GM23338 (cell line): ENCODE measurements around the gene KRTAP4-8. TPM values are rescaled to one million over a fixed set of nuclear protein-coding genes. Genes with fewer than 3 reads are reported as not detected.

Experiments
- ATAC-seq: fragments of 200-7000 bp; cut with Tn5 transposase; 3 replicates; pipeline ENCODE4 v1.9.1; 2020
- DNase-seq: peaks from one replicate; pipeline ENCODE4 v3.0.0-alpha.2; 2015; ENCODE audit warnings: low spot score
- H2AFZ ChIP-seq: fragments of 200-600 bp; sonication (generic); 2 replicates; pipeline ENCODE4 v1.8.0; 2016; ENCODE audit warnings: antibody characterized with exemption, mild to moderate bottlenecking, moderate library complexity
- H3F3A ChIP-seq: fragments of 200-600 bp; sonication (generic); replicated peaks from 2 replicates; pipeline ENCODE4 v1.8.0; 2017; ENCODE audit warnings: antibody characterized with exemption, mixed run types, low read depth
- H3K27ac ChIP-seq: fragments of 200-600 bp; sonication (generic); 2 replicates; pipeline ENCODE4 v1.6.1; 2016; ENCODE audit warnings: low read depth
- H3K27me3 ChIP-seq: fragments of 200-600 bp; sonication (generic); 2 replicates; pipeline ENCODE4 v1.8.0; 2016; ENCODE audit warnings: mild to moderate bottlenecking, mixed run types, moderate library complexity; ENCODE audit not compliant: insufficient read depth
- H3K36me3 ChIP-seq: fragments of 200-600 bp; sonication (generic); 2 replicates; pipeline ENCODE4 v1.8.0; 2016; ENCODE audit warnings: mild to moderate bottlenecking; ENCODE audit not compliant: insufficient read depth
- H3K4me1 ChIP-seq: fragments of 200-600 bp; sonication (generic); 2 replicates; pipeline ENCODE4 v1.8.0; 2016; ENCODE audit warnings: mild to moderate bottlenecking, moderate library complexity; ENCODE audit not compliant: insufficient read depth
- H3K4me2 ChIP-seq: fragments of 200-600 bp; sonication (generic); 2 replicates; pipeline ENCODE4 v1.7.1; 2017; ENCODE audit warnings: mixed run types
- H3K4me3 ChIP-seq: fragments of 200-600 bp; sonication (generic); 2 replicates; pipeline ENCODE4 v1.6.1; 2016; ENCODE audit warnings: mixed run types
- H3K79me2 ChIP-seq: fragments of 200-600 bp; sonication (generic); replicated peaks from 2 replicates; pipeline ENCODE4 v1.8.0; 2017; ENCODE audit warnings: mild to moderate bottlenecking; ENCODE audit not compliant: insufficient read depth
- H3K9me2 ChIP-seq: fragments of 200-600 bp; sonication (generic); 2 replicates; pipeline ENCODE4 v1.8.0; 2017; ENCODE audit not compliant: insufficient read depth
- H4K20me1 ChIP-seq: fragments of 200-600 bp; sonication (generic); replicated peaks from 2 replicates; pipeline ENCODE4 v1.8.0; 2017; ENCODE audit warnings: mild to moderate bottlenecking; ENCODE audit not compliant: insufficient read depth
- H3K27ac Mint-ChIP-seq: 2 replicates; pipeline ENCODE4 v1.8.0; 2020; ENCODE audit warnings: inconsistent platforms, mild to moderate bottlenecking, moderate library complexity, mixed read lengths
- H3K27me3 Mint-ChIP-seq: 3 replicates; pipeline ENCODE4 v1.8.0; 2022; ENCODE audit warnings: low read depth, mild to moderate bottlenecking, moderate library complexity, mixed read lengths, inconsistent platforms; ENCODE audit not compliant: insufficient read depth, poor library complexity
- H3K36me3 Mint-ChIP-seq: 3 replicates; pipeline ENCODE4 v1.8.0; 2021; ENCODE audit warnings: low read depth, mild to moderate bottlenecking, inconsistent platforms, moderate library complexity, mixed read lengths
- H3K4me1 Mint-ChIP-seq: 3 replicates; pipeline ENCODE4 v1.8.0; 2020; ENCODE audit warnings: mild to moderate bottlenecking, inconsistent platforms, mixed read lengths
- H3K4me3 Mint-ChIP-seq: 3 replicates; pipeline ENCODE4 v1.8.0; 2021; ENCODE audit warnings: moderate library complexity, mild to moderate bottlenecking, inconsistent platforms, mixed read lengths
- H3K9me3 Mint-ChIP-seq: 3 replicates; pipeline ENCODE4 v1.8.0; 2020; ENCODE audit warnings: moderate library complexity, mild to moderate bottlenecking, inconsistent platforms, mixed read lengths
- CREB1 ChIP-seq: fragments of 250-450 bp; sonication (Bioruptor Pico); IDR thresholded peaks from 2 replicates; pipeline ENCODE4 v1.5.0; 2020; ENCODE audit warnings: low read depth, mild to moderate bottlenecking, moderate library complexity
- ETS1 ChIP-seq: IDR thresholded peaks from 2 replicates; pipeline ENCODE4 v1.6.1; 2016; ENCODE audit warnings: antibody characterized with exemption
- EZH2phosphoT487 ChIP-seq: fragments of 200-600 bp; sonication (generic); IDR thresholded peaks from one replicate; pipeline ENCODE4 v1.8.1; 2018; ENCODE audit warnings: antibody characterized with exemption; ENCODE audit not compliant: unreplicated experiment
- JUNB ChIP-seq: IDR thresholded peaks from one replicate; pipeline ENCODE4 v1.6.1; 2016; ENCODE audit warnings: antibody characterized with exemption; ENCODE audit not compliant: unreplicated experiment
- NANOG ChIP-seq: IDR thresholded peaks from 2 replicates; pipeline ENCODE4 v1.6.1; 2016; ENCODE audit warnings: antibody characterized with exemption, borderline replicate concordance
- POLR2AphosphoS5 ChIP-seq: IDR thresholded peaks from 2 replicates; pipeline ENCODE4 v1.6.1; 2016; ENCODE audit warnings: antibody characterized with exemption, low read depth
- REST ChIP-seq: IDR thresholded peaks from one replicate; pipeline ENCODE4 v1.6.1; 2018; ENCODE audit warnings: antibody characterized with exemption; ENCODE audit not compliant: unreplicated experiment
- STAT1 ChIP-seq: IDR thresholded peaks from one replicate; pipeline ENCODE4 v1.6.1; 2016; ENCODE audit warnings: antibody characterized with exemption; ENCODE audit not compliant: unreplicated experiment
- ZNF114 ChIP-seq: fragments of 250-450 bp; sonication (Bioruptor Pico); IDR thresholded peaks from 2 replicates; pipeline ENCODE4 v1.5.0; 2020; ENCODE audit warnings: mild to moderate bottlenecking, moderate library complexity
- ZNF331 ChIP-seq: fragments of 250-450 bp; sonication (Bioruptor Pico); IDR thresholded peaks from 2 replicates; pipeline ENCODE4 v1.5.0; 2020; ENCODE audit warnings: low read depth, mild to moderate bottlenecking, moderate library complexity
- ZNF462 ChIP-seq: fragments of 250-450 bp; sonication (Bioruptor Pico); IDR thresholded peaks from 2 replicates; pipeline ENCODE4 v1.5.0; 2020; ENCODE audit warnings: mild to moderate bottlenecking, moderate library complexity
- polyA plus RNA-seq: library from polyadenylated mRNA; unstranded; fragments of >200 nt; fragmentation: Nextera tagmentation; extraction: Ambion mirVana; gene quantifications from 2 replicates; pipeline ENCODE4 v1.2.1, GENCODE V29; 2016
- total RNA-seq: library from RNA; depleted of rRNA; stranded (reverse); fragments of >200 nt; shearing (Covaris generic); gene quantifications from 2 replicates; pipeline ENCODE4 v1.2.3, GENCODE V29; 2014

KRTAP4-8 gene
- total and polyA plus RNA-seq, 2 experiments from 2014 or later = not detected

- no peaks in the 10 kb centered on the region for H3K36me3 ChIP-seq
- Mint-ChIP-seq H3K4me1 (peaks cover 4% of the 10 kb centered on the region), H3K4me3 (no peak overlapping the region), H3K27ac (no peak overlapping the region), H3K36me3 (no peaks in the 10 kb centered on the region), H3K27me3 (no peaks in the 10 kb centered on the region), H3K9me3 (no peaks in the 10 kb centered on the region)
- no peak overlapping the region for H2AFZ ChIP-seq
- no peaks in the 10 kb centered on the region for H3F3A ChIP-seq
- H3K4me1 ChIP-seq = 0 out of 2 replicates have a peak, but pooled peaks cover 6% of the 10 kb centered on the region
- H3K27me3 ChIP-seq = no peaks in the 10 kb centered on the region
- no peaks in the 10 kb centered on the region; the same call in none of the 2 replicates for H3K9me2 ChIP-seq
- no peak for TF ChIP-seq POLR2AphosphoS5
- TF ChIP-seq REST = no peak
- TF ChIP-seq EZH2phosphoT487 = no peak
- no peak for TF ChIP-seq CREB1 (CRISPR knock-in tag)
- TF ChIP-seq JUNB = no peak
- TF ChIP-seq ZNF114 (CRISPR knock-in tag) = no peak
- no peak for TF ChIP-seq ZNF331
- TF ChIP-seq NANOG = no peak
- no peak for TF ChIP-seq ETS1
- no peak for TF ChIP-seq ZNF462 (CRISPR knock-in tag)
- TF ChIP-seq STAT1 = no peak
- no peak overlapping the region for H3K4me3 ChIP-seq
- no peak for ATAC-seq
- no peak overlapping the region for H3K27ac ChIP-seq
- H3K4me2 ChIP-seq = no peak overlapping the region
- no peaks in the 10 kb centered on the region for H3K79me2 ChIP-seq
- no peak for DNase-seq
- H4K20me1 ChIP-seq = no peaks in the 10 kb centered on the region
Measured at GRCh38 chr17:41063449-41063848, 34.5 kb downstream of the KRTAP4-8 start.
